HG03159 (cell line): ENCODE measurements around the gene RNH1.
A peak's percentile ranks its signal among the peaks of the same experiment; 100 is the strongest.
"Not testable (repeated sequence)": the region's sequence is repeated elsewhere in the genome, so short reads cannot be mapped to it uniquely, and the experiment has no call there.

Experiments used
- ATAC-seq: cut with Tn5 transposase; IDR thresholded peaks from one replicate; pipeline ENCODE4 v1.9.1; 2021; ENCODE audit warnings: mild to moderate bottlenecking, moderate library complexity; ENCODE audit not compliant: unreplicated experiment

The RNH1 gene

DNA sequence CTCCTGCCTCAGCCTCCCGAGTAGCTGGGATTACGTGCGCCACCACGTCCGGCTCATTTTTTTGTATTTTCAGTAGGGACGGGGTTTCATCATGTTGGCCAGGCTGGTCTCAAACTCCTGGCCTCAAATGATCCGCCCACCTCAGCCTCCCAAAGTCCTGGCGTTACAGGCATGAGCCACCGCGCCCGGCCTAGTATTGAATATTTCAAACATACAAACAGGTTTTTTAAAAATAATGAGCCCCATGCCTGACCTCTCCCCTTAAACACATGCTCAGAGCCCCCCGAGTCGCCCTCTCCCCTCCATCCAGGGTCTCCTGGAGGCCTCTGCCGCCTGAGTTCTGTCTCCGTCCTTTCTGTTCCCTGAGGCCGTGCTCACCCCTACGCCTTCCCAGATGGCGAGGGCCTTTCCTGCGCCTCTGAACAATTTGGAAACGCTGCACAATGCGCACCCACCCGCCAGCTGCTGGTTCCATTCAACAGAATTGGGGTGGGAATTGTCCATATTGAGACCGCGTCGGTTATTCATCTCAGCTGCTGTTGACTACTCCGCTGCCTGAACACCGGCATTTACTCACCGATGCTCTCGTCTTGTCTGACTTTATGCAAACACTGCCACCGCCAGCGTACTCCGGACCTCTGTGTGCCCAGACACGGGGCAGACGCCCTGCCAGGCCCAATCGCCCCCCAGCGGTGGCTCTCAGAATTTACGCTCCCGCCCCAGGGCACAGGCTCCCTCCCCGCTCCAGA lies 13.6 kb upstream of the RNH1 start:
- no peak for ATAC-seq

DNA sequence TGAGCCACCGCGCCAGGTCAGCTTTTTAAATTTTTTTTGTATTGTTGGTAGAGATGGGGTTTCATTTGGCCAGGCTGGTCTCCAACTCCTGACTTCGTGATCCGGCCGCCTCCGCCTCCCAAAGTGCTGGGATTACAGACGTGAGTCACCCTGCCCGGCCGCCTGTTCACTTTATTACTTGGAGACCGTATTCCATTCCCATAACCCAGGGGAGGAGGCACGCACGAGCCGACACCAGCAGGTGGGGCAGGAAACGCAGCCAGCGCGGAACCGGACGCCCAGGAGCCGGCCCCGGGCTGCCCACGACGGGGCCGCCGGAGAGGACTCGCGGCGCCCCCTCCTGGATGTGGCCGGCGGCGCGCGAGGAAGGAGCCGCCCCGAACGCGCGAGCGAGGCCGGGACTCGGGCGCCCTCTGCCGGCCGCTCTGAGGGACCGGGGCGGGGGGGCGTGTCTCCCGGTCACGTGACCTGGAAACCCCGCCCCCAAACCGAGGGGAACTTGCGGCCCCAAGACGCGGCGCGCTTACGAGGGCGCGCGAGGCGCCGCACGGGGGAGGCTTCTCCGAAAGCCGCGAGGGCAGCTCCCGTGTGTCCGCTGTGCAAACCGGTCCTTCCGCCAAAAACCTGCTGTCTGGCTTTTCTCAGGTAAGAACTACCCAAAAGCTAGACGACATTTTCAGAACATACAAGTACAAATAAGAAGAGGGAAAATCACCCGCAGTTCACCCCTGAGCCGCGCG lies 11.6 kb upstream of the RNH1 start:
- no peak for ATAC-seq

DNA sequence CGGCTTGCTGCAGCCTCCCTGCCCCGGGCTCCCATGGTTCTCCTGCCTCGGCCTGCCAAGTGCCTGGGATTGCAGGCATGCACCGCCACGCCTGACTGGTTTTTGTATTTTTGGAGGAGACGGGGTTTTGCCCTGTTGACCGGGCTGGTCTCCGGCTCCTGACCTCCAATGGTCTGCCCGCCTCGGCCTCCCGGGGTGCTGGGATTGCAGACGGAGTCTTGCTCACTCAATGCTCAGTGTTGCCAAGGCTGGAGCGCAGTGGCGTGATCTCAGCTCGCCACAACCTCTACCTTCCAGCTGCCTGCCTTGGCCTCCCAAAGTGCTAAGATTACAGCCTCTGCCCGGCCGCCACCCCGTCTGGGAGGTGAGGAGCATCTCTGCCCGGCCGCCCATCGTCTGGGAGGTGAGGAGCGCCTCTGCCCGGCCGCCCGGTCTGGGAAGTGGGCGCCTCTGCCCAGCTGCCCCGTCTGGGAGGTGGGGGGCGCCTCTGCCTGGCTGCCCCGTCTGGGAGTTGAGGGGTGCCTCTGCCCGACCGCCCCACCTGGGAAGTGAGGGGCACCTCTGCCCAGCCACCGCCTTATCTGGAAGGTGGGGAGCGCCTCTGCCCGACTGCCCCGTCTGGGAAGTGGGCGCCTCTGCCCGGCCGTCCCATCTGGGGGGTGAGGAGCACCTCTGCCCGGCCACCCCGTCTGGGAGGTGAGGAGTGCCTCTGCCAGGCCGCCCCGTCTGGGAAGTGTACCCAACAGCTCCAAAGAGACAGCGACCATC lies 10.1 kb upstream of the RNH1 start:
- not testable (repeated sequence) for ATAC-seq

DNA sequence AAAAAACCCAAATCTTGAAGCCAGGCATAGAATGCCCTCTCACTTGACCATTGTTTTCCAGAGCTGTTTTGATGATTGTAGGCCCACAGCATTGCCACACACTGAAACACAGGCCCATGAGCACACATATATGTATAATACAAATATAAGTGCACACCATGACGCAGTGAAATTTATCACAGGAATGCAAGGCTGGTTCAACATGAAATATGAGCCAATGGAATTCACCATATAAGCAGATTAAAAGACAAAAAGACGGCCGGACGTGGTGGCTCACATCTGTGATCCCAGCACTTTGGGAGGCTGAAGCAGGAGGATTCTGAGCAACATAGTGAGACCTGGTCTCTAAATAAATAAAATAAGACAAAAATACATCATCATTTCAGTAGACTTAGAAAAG lies 9.4 kb upstream of the RNH1 start:
- no peak for ATAC-seq

DNA sequence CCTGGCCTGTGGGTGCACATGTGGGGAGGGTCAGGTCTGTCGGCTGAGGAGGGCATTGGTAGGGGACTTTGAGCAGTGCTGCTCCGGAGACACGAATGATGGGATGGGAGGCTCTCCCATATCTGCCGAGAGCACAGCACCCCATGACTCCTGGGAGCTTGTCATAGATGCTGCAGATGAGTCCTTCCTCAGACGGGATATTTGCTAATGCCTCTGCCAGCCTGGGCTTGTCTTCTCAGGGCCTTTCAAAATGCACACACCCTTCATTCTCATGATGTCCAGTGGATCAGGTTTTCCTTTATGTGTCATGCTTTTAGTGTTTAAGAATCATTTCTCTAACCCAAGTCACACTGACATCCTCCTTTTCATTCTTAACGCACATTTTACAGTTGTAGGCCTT lies 8.1 kb upstream of the RNH1 start:
- ATAC-seq: no peak

DNA sequence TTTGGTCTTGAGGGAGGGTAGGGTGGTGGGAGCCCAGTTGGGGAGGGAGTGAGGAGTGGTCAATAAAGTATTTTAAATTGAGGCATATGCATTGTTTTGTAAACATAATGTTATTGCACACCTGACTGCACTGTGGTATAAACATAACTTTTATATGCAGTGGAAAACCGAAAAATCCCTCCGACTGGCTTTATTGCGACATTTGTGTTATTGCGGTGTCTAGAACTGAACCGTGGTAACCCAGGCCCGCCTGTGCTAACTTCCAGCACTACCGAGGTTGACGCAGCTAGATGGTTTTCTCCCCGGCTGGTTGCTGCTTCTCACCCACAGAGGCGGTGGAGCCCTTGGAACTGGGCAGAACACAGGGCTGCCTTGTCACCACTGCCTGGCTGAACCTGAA lies 7.6 kb upstream of the RNH1 start:
- ATAC-seq: no peak

DNA sequence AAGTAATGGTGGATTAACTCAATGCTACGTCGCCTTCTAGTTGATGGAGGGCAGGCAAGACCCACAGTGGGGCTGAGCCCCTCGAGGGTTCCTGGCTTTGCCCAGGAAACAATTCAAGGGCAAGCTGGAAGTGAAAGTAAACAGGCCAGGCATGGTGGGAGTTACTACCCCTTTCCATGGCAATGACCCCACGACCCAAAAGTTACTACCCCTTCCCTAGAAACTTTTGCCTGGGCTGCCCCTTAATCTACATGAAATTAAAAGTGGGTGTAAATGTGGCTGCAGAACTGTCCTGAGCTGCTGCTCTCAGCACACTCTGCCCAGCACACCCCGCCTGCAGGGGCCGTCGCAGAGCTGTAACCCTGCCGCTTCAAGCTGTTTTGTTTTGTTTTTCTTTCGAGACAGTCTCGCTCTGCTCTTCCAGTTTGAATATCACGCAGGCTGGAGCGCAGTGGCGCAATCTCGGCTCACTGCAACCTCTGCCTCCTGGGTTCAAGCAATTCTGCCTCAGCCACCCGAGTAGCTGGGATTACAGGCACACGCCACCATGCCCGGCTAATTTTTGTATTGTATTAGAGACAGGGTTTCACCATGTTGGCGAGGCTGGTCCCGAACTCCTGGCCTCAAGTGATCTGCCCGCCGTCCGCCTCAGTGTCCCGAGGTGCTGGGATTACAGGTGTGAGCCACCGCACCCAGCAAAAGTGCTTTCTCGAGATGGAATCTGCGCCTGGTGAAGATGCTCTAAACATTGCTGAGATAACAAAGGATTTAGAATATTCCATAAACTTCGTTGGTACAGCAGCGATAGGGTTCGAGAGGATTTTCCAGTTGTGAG lies 5.9 kb upstream of the RNH1 start:
- ATAC-seq: no peak

DNA sequence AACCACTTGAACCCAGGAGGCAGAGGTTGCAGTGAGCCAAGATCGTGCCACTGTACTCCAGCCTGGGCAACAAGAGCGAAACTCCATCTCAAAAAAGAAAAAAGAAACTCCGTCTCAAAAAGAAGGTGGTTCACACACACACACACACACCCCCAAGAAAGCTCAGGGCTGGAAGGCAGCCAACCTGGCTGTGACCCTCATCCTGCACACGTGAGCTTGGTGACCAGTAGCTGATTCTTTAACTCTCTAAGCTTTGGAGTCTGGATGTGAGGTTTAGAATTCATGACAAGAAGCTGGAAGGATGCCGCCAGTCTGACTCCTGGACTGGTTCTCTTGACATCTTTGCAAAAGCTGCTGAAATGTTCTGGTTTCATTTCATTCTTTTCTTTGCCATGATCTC lies 1.9 kb upstream of the RNH1 start:
- ATAC-seq: no peak

DNA sequence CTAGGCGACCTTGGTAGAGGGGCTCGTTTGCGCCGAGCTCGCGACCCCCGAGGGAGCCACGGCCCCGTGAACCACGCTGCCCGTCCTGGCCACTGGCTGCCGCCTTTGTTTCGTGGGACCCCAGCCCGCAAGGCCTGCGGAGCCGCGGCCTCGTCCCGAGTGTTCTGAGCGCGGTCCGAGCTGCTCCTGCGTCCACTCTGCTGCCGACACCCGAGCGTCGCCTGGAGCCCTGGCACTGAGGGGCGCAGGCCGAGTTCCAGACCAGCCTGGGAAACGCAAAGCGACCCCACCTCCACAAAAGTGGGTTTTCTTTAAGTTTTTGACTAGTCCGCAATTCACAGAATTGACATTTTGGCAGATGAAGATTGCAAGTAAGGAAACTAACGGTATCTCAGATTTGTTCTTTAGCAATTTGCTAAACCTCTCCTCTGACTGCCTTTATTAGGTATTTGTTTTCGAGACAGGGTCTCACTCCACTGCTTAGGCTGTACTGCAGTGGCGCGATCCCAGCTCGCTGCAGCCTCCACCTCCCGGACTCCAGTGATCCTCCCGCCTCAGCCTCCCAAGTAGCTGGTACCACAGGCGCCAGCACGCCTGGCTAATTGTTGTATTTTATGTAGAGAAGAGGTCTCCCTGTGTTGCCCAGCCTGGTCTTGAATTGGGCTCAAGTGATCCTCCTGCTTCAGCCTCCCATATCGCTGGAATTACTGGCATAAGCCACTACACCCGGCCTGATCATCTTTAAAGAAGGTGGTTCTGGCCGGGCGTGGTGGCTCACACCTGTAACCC lies 879 bp upstream of the RNH1 start:
- ATAC-seq: no peak

DNA sequence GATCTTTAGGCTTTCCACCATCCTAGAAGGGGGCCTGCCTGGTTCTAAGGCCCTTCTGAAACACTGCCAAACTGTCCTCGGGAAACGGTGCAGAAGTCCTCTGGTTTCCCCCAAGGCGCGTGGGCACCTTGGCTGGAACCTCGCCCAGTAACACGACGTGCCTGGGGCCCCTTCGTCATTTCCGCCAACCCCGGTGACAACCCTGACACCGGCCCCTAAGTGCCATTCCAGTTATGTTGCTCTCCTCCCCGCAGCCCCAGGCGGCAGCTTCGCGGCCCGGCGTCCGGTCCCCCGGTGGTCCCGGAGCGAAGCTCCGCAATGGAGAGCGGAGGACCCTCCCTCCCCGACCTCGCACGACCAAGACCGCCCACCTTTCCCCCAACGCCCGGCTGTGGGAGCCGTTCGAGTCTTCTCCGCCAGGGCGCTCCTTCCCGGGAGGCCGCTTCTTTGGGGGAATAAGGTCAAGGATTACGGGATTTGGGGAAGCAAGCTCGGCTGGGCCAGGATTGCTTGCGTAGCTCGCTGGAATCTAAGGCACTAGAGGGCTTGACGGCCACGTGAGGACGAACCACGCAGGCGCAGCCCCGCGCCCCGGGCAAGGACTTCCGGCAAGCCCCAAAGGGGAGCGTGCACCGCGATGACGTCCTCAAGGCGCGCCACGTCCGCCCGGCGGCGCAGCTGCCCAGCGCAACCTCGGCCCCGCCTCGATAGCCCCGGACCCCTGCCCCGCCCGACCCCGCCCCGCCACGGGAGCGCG lies 626 bp downstream of the RNH1 start:
- ATAC-seq: peak; percentile 59

DNA sequence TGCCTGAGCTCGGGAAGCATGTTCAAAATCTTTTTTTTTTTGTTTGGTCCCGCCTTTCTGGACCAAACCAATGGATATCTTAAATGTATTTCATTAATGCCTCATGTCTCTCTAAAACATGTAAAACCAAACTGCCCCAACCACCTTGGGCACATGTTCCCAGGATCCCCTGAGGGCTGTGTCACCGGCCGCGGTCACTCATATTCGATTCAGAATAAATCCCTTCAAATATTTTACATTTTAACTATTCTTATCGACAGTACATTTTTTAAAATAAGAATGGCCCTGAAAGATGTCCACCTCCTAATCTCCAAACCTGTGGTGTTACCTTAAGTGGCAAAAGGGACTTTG lies 2.1 kb downstream of the RNH1 start:
- ATAC-seq: no peak

DNA sequence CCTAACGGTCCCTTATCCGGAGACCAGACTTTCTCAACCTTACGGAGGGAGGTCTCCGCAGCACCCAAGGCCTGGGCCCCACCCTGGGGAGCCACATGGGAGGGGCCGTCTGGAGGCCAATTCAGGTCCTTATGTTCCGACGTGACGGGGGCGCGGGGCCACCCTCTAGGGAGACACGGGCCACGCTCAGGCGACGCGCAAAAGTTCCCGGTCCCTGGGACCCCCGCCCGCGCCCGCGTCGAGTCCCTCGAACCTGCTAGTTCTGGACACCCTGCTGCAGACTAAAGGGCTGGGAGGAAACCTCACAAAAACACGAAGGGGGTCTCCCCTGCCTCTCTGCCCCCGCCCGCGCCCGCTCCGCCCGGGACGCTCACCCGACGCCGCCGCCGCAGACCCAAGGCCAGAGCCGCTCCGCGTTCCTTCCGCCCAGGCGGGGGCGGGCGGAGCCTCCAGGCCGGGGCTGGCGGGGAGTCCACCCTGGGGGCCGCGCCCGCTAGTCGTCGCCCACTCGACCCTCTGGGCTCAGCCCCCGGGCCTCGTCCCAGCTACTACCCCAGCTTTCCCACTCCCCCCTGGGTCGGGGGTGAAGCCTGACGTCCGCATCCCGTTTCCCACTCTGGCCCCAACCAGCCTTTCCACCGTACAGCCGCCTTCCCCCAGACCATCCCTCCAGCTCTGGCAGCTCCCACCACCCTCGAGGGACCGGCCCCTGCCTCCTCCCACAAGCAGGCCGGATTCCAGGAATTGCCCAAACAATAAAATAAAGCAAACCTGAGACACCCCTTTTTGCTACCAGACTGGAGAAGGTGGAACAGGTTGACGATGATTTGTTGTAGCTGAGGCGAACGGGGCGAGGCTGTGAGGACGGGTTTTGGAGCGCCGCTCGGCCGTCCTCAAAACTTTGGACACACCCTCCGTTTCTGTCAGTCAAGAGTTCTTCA lies 2.7 kb downstream of the RNH1 start:
- no peak for ATAC-seq

DNA sequence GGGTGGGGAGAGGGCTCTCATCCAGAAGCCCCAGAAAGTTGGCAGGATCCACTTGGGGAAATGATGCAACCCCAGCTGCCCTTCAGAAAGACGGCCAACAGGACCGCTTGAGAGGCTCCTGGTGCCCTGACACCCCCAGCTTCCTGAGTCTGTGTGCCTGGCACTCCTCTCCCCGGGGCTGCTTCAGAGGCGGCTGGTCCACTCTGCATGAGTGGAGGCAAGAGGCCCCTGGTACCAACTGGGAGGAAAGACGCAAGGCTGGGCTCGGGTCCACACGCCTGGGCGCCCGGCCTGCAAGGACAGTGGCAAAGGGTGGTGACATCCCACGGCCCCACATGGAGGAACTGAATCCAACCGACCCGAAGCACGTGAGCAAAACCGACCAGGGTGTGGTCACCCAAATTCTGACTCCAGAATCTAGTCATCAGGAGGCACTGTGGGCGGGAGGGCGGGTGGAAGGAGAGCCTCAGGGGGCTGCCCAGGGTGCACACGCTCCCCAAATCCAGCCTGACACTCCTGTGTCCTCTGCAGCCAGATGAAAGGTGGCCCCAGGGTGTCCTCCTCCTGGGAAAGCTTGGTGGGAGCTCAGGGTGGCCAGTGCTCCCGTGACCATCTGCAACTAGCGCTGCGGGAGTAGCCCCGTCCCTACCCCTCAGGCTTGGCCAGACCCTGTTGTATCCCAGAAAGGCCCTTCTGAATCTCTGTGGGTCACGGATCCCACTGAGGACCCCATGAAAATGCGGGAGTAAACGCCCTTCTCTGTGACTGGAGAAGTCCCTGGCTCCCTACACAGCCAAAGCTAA lies 3.7 kb downstream of the RNH1 start:
- no peak for ATAC-seq

DNA sequence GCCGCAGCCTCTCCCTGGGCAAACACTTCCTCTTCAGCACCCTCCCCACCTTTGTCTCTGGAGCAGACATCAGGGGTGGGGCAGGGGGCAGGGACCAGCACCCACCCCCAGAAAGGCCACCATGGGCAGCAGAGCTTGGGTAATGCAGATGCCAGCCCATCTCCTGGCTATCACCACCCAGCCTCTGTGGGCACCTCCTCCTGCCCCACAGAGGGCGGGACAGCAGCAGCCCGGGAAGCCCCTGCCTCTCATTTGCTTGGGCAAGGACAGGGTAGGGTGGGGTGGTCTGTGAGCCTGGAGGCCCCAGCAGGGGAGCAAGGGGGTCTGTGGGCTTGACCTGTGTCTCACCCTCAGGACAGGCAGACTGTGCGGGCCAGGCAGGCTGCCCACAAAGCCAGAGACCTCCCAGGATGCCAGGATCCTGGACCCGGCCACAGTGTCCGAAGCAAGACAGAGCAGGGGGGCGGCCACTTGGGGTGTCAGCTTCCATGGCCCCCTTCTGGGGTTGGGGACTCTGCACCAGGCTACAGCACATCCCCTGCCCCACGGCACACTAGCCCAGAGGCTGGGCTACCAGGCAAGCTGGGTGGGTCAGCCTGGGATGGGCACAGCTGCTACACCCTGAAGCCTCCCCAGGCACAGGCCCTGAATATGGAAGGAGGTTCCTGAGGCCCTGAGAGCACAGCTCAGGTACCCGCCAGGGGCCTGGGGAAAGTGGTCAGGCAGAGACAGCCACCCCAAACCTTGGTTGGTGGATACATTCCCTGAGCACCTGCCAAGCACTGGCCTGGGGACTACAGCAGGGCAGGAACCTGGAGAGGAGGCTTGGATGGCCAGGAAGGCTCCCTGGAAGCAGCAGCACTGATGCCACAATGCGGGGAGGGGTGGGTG lies 4.5 kb downstream of the RNH1 start:
- no peak for ATAC-seq

DNA sequence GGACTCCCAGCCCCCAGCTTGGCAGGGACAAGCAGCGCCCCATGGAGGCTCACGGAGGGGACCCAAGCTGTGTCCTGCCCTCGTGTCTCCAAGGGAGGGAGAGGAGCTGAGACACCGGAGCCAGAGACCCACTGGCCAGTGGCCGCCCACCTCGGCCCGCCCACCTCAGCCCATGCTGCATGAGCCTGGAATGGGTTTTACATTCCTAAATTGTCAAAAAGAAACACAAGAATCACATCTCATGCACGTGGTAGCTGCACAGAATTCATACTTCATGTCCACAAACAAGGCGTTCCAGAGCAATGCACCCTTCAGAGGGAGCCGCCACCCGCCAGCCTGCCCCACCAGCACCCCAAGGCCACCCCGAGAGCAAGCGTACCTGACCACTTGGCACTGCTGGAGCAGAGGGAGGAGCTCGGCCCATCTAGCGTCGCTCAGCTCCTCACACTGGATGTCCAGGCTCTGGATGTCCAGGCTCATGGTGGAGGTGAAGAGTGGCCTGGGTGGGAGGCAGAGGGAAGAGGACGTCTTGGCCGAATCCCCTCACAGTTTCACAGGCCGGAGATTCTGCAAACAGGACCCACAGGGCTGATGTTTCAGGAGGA lies 5.3 kb downstream of the RNH1 start:
- no peak for ATAC-seq

DNA sequence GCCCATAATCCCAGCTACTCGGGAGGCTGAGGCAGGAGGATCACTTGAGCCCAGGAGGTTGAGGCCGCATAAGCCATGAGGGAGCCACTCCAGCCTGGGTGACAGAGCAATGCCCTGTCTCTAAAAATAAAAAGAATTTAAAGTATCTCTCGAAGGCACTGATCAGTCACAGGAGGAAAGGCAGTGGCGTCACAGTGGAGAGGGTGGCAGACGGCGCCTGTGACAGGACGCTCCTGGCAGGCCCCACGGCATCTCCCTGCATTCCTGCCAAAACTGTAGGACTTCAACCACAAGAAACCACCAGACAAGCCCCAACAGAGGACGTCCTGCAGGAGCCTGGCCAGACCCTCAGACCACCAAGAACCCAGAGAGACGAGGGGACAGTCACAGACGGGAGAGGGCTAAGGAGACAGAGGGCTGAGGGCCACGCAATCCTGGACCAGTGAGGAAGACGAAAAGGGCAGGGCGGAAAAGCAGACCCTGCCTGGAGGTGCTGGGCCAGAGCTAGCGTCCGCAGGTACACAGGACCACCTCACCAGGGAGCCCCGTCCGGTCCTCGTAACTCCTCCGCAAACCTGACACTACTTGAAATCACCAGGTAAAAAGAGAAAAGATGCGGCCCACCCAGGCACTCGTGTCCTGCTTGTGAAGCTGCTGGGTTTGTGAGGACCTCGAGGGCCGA lies 5.9 kb downstream of the RNH1 start:
- no peak for ATAC-seq
